Pancreas (tissue), 10 donors: ENCODE data around the gene ISYNA1. TPM values are rescaled to one million over a fixed set of nuclear protein-coding genes. Genes with fewer than 3 reads are reported as not detected.

ENCODE experiments used
- ATAC-seq, 4 donors: fragments of 200-7000 bp; cut with Tn5 transposase; one replicate each; pipeline versions ENCODE4 v1.8.0 to v1.9.1; 2020; ENCODE audit warnings: mild to moderate bottlenecking in 4 of 4, moderate library complexity in 4 of 4
- DNase-seq, 6 donors: peaks; one replicate each; pipeline ENCODE4 v3.0.0-alpha.2; 2020
- FAIRE-seq: peaks from 2 replicates; lab custom pipeline; 2012; peaks lifted over from hg19 to GRCh38; lab: Jason Lieb, UNC
- H3K27ac ChIP-seq, 4 donors: fragments of 200-600 bp; sonication (generic); 1 replicate in 3 of 4; 2 replicates in 1 of 4; pipeline versions ENCODE4 v1.5.0 to v1.8.0; 2020
- H3K27me3 ChIP-seq, 4 donors: fragments of 200-600 bp; one replicate each; pipeline ENCODE4 v1.8.0; 2021
- H3K36me3 ChIP-seq, 3 donors: fragments of 200-600 bp; sonication (generic) in 1 of 3; one replicate each; pipeline versions ENCODE4 v1.5.0 to v1.8.0; 2020 to 2021
- H3K4me1 ChIP-seq, 3 donors: fragments of 200-600 bp; one replicate each; pipeline ENCODE4 v1.8.0; 2021
- H3K4me3 ChIP-seq, 4 donors: fragments of 200-600 bp; sonication (generic) in 2 of 4; one replicate each; pipeline versions ENCODE4 v1.5.0 to v1.8.0; 2020 to 2021
- H3K9me3 ChIP-seq, 4 donors: fragments of 200-600 bp; one replicate each; pipeline ENCODE4 v1.8.0; 2021
- WGBS, 2 donors: extraction: QIAGEN DNeasy Blood & Tissue Kit; methylation state at CpG; one replicate each; pipeline ENCODE4 v1.1.7; 2013; 5-methylcytosine and 5-hydroxymethylcytosine counted together
- intact Hi-C, 3 donors: fragments of 100-400 bp; cut with DNase I; formaldehyde crosslinking; loops; one replicate each; pipeline versions ENCODE4 v1.11.1 to v1.14.2; 2022
- polyA plus RNA-seq, 2 donors: library from polyadenylated mRNA; stranded (reverse); fragments of 200-250 nt; gene quantifications; one replicate each; pipeline ENCODE4 v1.2.3, GENCODE V29; 2013
- total RNA-seq, 6 donors: library from RNA; stranded (reverse); fragmentation: NEBNext Ultra II Directional in 4 of 6; extraction: Animal tissue kit (Norgen Biotek cat#: 25700) in 4 of 6; gene quantifications; one replicate each; pipeline versions ENCODE4 v1.2.1 to v1.2.4, GENCODE V29; 2021 to 2023
- TF ChIP-seq, protein P1 (sequence below), 4 donors: fragments of 200-600 bp; sonication (generic) in 3 of 4; IDR thresholded peaks; one replicate each; pipeline versions ENCODE4 v1.5.0 to v1.8.0; 2021; ENCODE audit warnings: antibody characterized with exemption in 4 of 4
- donor health status: healthy with polysubstance abuse.
- donor health status: DM: no; HTN: no; CAD: no; lungs with moderate emphysema.
- donor health status: DM: no; HTN: no; CAD: no.
- donor health status: control.
- donor health status: control.
- donor health status: Bipolar disorder and iron deficiency.
- donor health status: DM: yes; HTN: yes; CAD: no.
- donor health status: DM: no; HTN: no; CAD: no.
- donor health status: DM: no; HTN: no; CAD: no.
- donor health status: DM: yes; HTN: yes; CAD: no.

Gene ISYNA1
- total and polyA plus RNA-seq, 8 donors = 26.1 to 309 (median 48.2) TPM

DNA sequence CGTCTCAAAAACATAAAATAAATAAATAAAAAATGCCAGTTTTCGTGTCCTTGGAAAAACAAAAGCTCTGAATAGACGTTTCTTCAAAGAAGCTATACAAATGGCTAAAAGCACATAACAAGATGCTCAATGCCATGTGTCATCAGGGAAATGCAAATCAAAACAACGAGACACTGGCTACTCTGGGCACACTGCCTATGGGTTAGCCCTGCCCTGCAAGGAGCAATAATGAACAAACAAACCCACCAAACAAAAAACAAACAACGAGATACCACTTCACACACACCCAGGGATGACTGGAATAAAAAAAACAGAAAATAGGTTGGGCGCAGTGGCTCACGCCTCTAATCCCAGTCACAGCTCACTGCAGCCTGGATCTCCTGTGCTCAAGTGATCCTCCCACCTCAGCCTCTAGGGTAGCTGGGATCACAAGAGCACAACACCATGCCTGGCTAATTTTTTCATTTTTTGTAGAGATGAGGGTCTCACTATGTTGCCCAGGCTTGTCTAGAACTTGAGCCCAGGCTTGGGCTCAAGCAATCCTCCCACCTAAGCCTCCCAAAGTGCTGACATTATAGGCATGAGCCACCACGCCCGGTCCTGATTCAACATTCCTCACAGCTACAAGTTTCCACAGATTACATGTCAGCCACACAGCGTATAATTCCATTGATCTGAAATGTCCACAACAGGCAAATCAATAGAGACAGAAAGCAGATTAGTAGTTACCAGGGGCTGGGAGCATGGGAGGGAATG, 15.5 kb upstream of the ISYNA1 start:
- Histone ChIP-seq H3K27ac (no peak overlapping the region), H3K36me3 (peaks cover 0 to 21% (median 8%) of the 10 kb centered on the region in 3 donors)
- no peak for FAIRE-seq

DNA sequence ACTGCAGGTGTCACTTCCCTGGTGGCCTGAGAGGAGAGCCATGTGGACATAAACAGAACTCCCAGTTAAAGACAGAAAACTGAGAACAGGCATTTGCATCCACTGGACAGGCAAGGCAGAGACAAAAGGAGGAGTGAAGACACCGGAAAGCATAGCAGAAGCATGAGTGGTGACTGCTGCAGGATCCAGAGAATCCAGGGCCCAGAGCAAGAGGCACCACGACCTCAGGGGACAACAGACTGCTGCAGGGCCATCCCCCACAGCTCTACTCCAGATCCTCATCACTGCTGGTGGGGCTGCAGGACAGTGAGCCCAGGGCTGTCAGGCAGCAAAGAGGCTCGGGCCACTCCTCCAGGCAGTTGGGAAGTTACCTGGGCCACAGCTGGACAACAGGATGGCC, 14.5 kb upstream of the ISYNA1 start:
- FAIRE-seq = no peak
- H3K4me1 ChIP-seq = peaks cover 0 to 4% (median 0%) of the 10 kb centered on the region in 3 donors
- DNase-seq = peak in 1 of 6 donors; percentile 6
- peaks cover 0 to 21% (median 8%) of the 10 kb centered on the region in 3 donors for H3K36me3 ChIP-seq
- WGBS, 2 donors = 77 to 84% methylated on average over 3 of the region's 3 CpGs
- ATAC-seq = no peak
- no peak overlapping the region for H3K27ac ChIP-seq
- intact Hi-C loops = loop anchor here in 1 of 3 donors (10.0 kb wide), 1 partner anchor 532 kb away; no protein-coding TSS in a partner anchor
- TF ChIP-seq, protein P1, sequence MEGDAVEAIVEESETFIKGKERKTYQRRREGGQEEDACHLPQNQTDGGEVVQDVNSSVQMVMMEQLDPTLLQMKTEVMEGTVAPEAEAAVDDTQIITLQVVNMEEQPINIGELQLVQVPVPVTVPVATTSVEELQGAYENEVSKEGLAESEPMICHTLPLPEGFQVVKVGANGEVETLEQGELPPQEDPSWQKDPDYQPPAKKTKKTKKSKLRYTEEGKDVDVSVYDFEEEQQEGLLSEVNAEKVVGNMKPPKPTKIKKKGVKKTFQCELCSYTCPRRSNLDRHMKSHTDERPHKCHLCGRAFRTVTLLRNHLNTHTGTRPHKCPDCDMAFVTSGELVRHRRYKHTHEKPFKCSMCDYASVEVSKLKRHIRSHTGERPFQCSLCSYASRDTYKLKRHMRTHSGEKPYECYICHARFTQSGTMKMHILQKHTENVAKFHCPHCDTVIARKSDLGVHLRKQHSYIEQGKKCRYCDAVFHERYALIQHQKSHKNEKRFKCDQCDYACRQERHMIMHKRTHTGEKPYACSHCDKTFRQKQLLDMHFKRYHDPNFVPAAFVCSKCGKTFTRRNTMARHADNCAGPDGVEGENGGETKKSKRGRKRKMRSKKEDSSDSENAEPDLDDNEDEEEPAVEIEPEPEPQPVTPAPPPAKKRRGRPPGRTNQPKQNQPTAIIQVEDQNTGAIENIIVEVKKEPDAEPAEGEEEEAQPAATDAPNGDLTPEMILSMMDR (IDR thresholded peaks at IDR 0.05) = no peak
- no peaks in the 10 kb centered on the region for H3K9me3 ChIP-seq
- no peaks in the 10 kb centered on the region for H3K27me3 ChIP-seq
- H3K4me3 ChIP-seq = no peak overlapping the region

More for the DNA sequence above, 15.5 kb upstream of the ISYNA1 start:
- Histone ChIP-seq H3K9me3 (no peaks in the 10 kb centered on the region), H3K4me3 (no peak overlapping the region), H3K27me3 (no peaks in the 10 kb centered on the region), H3K4me1 (peaks cover 0 to 4% (median 0%) of the 10 kb centered on the region in 3 donors)
- WGBS, 2 donors = 78 to 80% methylated on average over 10 of the region's 10 CpGs
- TF ChIP-seq, protein P1 (IDR thresholded peaks at IDR 0.05) = no peak
- intact Hi-C loops = loop anchor here in 1 of 3 donors (10.0 kb wide), 1 partner anchor 531 kb away; no protein-coding TSS in a partner anchor
- ATAC-seq = no peak
- peak in 1 of 6 donors; percentile 11 for DNase-seq

DNA sequence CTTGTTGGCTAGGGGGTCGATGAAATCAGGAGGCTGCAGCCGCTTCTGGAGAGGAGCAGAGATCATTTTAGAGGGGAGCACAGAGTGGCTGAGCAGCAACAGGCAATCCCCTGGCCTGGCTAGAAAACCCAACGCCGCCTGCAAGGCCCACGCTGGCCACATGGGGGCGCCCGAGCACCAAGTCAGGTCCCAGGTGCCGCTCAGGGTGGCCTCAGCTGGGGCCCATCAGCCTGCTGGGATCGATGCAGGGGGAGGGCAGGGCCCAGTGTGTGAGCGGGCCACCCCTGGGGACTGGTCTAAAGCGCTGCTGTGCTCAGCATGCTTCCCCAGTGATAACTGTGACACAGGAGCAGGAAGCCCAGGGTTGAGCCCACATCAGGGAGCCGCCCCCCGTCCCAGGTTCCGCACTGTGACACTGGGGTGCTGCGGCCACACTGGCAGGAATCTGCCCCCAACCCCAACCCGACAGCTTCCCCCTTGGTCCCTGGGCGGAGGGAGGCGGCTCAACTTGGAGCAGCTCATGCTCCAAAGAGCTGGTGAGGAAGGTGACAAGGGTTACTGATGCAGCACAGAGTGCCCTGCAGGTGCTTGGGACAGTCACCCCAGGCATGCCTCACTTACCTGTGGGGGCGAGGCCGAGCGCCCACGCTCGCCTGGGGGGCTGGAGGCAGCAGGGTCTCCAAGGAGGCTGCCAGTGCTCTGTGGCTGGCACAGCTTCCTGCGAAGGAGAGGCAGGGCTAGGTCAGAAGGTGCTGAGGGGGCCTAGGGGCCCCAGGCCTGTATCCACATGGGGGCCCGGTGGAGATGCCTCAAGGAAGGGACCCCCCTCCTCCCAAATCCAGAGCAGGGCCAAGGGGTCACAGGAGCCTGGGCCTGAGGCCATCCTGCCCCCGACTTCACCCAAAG, 13.3 kb upstream of the ISYNA1 start:
- H3K4me3 ChIP-seq = no peak overlapping the region
- H3K27ac ChIP-seq = no peak overlapping the region
- intact Hi-C loops = loop anchor here in 1 of 3 donors (10.0 kb wide), 1 partner anchor 534 kb away; no protein-coding TSS in a partner anchor
- TF ChIP-seq, protein P1 (IDR thresholded peaks at IDR 0.05) = peak; percentile 94 to 99 (median 98)
- no peaks in the 10 kb centered on the region for H3K27me3 ChIP-seq
- peak; percentile 85 to 96 (median 90) for ATAC-seq
- FAIRE-seq = no peak
- 44 to 49% methylated on average over 23 to 26 of the region's 26 CpGs for WGBS, 2 donors
- H3K4me1 ChIP-seq = peaks cover 0 to 4% (median 0%) of the 10 kb centered on the region in 3 donors
- no peaks in the 10 kb centered on the region for H3K9me3 ChIP-seq
- DNase-seq = peak in 5 of 6 donors; percentile 79 to 97 (median 91)
- peaks cover 0 to 31% (median 12%) of the 10 kb centered on the region in 3 donors for H3K36me3 ChIP-seq

DNA sequence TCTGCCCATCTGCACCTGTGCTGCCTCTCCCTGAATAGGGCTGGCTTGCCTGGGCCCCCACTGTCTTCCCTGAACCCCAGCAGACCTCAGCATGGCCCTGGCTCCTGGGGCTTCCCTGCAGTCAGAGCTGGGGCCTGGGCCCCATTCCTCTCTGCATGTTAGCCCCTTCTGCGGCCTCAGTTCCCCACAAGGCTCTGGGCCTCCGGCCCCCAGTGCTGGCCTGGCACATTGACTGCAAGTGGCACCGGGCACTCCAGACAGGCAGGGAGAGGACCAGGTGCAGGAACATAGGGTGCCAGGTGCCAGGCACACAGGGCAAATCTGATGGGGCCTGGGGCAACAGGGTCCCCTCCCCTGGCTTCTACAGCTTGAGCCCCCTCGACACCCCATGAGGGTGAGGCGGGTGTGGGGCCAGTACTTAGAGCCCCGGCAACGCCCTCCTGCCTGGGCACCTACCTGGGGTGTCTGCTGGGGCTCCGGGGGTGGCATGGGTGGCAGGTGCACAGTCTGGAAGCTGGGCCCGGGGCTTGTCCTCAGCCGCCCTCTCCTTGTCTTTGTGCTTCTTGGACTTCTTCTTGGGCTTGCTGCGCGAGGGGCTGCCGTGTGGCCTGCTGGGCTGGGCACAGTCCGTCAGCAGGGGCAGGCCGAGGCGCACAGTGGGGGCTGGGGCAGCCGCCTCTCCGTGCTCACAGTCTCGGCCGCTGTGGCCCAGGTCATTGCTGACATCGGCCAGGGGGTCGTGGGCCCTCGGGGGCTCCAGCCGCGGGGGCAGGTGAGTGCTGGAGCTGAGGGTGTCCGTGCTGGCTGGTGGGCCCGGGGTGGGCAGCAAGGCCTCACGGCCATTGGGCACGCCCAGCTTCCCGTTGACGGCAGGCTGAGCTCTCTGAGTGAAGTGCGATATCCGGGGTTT, 12.3 kb upstream of the ISYNA1 start:
- WGBS, 2 donors = 66 to 74% methylated on average over 28 to 33 of the region's 33 CpGs
- no peak overlapping the region for H3K4me3 ChIP-seq
- peak in 2 of 6 donors; percentile 47 to 59 for DNase-seq
- peaks cover 0 to 40% (median 20%) of the 10 kb centered on the region in 3 donors for H3K36me3 ChIP-seq
- H3K27ac ChIP-seq = no peak overlapping the region
- peaks cover 0 to 4% (median 0%) of the 10 kb centered on the region in 3 donors for H3K4me1 ChIP-seq
- TF ChIP-seq, protein P1 (IDR thresholded peaks at IDR 0.05) = no peak
- no peaks in the 10 kb centered on the region for H3K27me3 ChIP-seq
- FAIRE-seq = no peak
- intact Hi-C loops = loop anchor here in 1 of 3 donors (10.0 kb wide), 1 partner anchor 535 kb away; no protein-coding TSS in a partner anchor
- H3K9me3 ChIP-seq = no peaks in the 10 kb centered on the region
- peak in 1 of 4 donors; percentile 2 for ATAC-seq
